Measurements from ENCODE around the gene SASH1. TPM values are rescaled to one million over a fixed set of nuclear protein-coding genes. Genes with fewer than 3 reads are reported as not detected.

SASH1 gene
- total and polyA plus RNA-seq, 5 donors from 2014 or later: 0.06 TPM; not detected in 4

DNA sequence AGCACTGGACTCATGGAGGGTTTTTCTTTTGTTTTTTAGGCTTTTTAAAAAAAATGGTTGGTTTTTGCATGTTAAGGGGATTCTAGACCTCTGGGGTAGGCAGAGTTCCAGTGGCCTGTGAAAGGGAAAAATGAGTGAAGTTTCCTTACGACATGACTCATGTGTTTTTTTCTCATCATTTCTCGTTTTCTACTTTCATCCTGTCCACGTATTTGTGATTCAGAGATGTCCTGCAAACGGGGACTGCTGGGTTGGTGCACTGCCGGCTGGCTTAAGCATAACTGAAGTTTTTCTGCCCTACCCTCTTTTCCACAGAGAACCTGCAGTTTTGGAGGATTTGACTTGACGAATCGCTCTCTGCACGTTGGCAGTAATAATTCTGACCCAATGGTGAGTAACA is 182.3 kb downstream of the SASH1 start:
- no peaks in the 10 kb centered on the region for H3K4me1 ChIP-seq (ENCODE audit: control insufficient read depth, insufficient read depth, low read length, poor library complexity, severe bottlenecking)
- H3K4me3 Mint-ChIP-seq: no peak overlapping the region

DNA sequence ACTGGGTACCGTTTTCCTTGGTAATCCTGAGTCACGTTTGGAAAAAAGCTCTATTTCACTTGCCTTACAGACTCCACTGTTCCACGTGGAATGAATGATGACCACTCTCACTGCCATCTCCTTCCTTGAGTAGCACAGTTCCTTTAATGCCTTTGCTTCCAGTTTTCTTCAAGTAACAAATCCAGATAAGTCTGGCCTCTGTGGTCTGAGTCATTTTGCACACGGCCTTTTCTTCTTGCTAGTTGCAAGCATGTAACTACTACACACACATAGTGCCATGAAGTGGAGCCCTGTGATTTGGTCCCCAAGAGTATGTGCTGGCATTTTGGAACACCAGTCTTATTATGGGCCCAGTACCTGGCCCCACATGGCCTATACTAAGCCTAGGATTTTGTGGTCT is 182.8 kb downstream of the SASH1 start:
- Mint-ChIP-seq H3K4me3 (no peak overlapping the region), H3K9me3 (peaks cover 0 to under 1% (median 0%) of the 10 kb centered on the region in 7 donors), H3K36me3 (no peaks in the 10 kb centered on the region), H3K27ac (no peak overlapping the region), H3K27me3 (peaks cover 15% of the 10 kb centered on the region), H3K4me1 (peaks cover 0 to 4% (median 0%) of the 10 kb centered on the region in 4 donors)
- no peaks in the 10 kb centered on the region for H3K27me3 ChIP-seq (ENCODE audit: control insufficient read depth, insufficient read depth, low read length)
- DNase-seq: no peak
- H3K36me3 ChIP-seq (ENCODE audit: control insufficient read depth, insufficient read depth, low read length): no peaks in the 10 kb centered on the region
- H3K27ac ChIP-seq (ENCODE audit: insufficient read depth, low read length, poor library complexity, severe bottlenecking): no peak overlapping the region
- no peaks in the 10 kb centered on the region for H3K4me1 ChIP-seq (ENCODE audit: control insufficient read depth, insufficient read depth, low read length, poor library complexity, severe bottlenecking)
- no peak for ATAC-seq (ENCODE audit: low read depth in 2 of 2)
- no peak overlapping the region for H3K4me3 ChIP-seq (ENCODE audit: low read depth, low read length)
- no peaks in the 10 kb centered on the region for H3K9me3 ChIP-seq (ENCODE audit: control insufficient read depth in 2 of 2, low read length in 2 of 2)

More for the DNA sequence above, 182.3 kb downstream of the SASH1 start:
- DNase-seq (no peak), ATAC-seq (ENCODE audit: low read depth in 2 of 2) (no peak)
- Histone ChIP-seq H3K9me3 (ENCODE audit: control insufficient read depth in 2 of 2, low read length in 2 of 2) (no peaks in the 10 kb centered on the region), H3K27me3 (ENCODE audit: control insufficient read depth, insufficient read depth, low read length) (no peaks in the 10 kb centered on the region), H3K4me3 (ENCODE audit: low read depth, low read length) (no peak overlapping the region), H3K27ac (ENCODE audit: insufficient read depth, low read length, poor library complexity, severe bottlenecking) (no peak overlapping the region), H3K36me3 (ENCODE audit: control insufficient read depth, insufficient read depth, low read length) (no peaks in the 10 kb centered on the region)
- Mint-ChIP-seq H3K27me3 (peaks cover 15% of the 10 kb centered on the region), H3K36me3 (no peaks in the 10 kb centered on the region), H3K9me3 (peaks cover 0 to 2% (median 0%) of the 10 kb centered on the region in 7 donors), H3K27ac (no peak overlapping the region), H3K4me1 (peaks cover 0 to 4% (median 0%) of the 10 kb centered on the region in 4 donors)

DNA sequence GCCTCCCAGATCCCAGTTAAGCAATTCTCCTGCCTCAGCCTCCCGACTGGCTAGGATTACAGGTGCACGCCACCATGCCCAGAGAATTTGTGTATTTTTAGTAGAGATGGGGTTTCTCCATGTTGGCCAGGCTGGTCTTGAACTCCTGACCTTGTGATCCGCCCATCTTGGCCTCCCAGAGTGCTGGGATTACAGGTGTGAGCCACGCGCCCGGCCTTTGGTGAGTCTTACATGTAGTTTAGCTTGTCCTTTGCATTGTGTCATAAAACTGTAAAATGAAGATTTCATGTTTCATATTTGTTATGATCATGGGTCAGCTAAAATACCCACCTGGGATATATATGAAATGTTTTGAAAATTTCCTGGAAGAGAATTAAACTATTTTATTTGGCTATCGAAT is 183.5 kb downstream of the SASH1 start:
- H3K27me3 Mint-ChIP-seq: peaks cover 15% of the 10 kb centered on the region

DNA sequence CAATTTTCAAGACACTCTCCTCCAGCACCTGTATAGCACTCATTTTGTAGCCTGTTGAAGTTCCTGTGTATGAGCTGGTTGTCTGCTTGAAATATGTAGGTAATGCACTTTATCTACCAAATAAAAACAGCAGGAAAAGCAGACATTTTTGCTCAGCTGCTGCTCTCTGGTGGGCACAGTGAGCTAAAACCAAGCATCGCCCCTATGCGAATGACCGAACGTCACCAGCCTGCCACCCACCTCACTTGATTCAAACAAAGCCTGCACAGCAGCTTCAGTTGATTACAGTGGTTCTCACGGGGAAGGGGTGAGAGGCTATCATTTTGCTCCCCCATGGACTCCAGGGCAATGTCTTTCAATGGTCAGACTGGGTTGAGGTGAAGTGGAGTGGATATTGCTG is 185.7 kb downstream of the SASH1 start:
- no peak overlapping the region for H3K27ac ChIP-seq (ENCODE audit: insufficient read depth, low read length, poor library complexity, severe bottlenecking)
- Mint-ChIP-seq H3K27me3 (peaks cover 14% of the 10 kb centered on the region), H3K9me3 (no peaks in the 10 kb centered on the region), H3K27ac (no peak overlapping the region), H3K4me1 (peaks cover 0 to 4% (median 0%) of the 10 kb centered on the region in 4 donors), H3K4me3 (no peak overlapping the region), H3K36me3 (no peaks in the 10 kb centered on the region)
- H3K4me1 ChIP-seq (ENCODE audit: control insufficient read depth, insufficient read depth, low read length, poor library complexity, severe bottlenecking): no peaks in the 10 kb centered on the region
- H3K36me3 ChIP-seq (ENCODE audit: control insufficient read depth, insufficient read depth, low read length): no peaks in the 10 kb centered on the region
- no peak overlapping the region for H3K4me3 ChIP-seq (ENCODE audit: low read depth, low read length)
- ATAC-seq (ENCODE audit: low read depth in 2 of 2): no peak
- H3K27me3 ChIP-seq (ENCODE audit: control insufficient read depth, insufficient read depth, low read length): no peaks in the 10 kb centered on the region
- H3K9me3 ChIP-seq (ENCODE audit: control insufficient read depth in 2 of 2, low read length in 2 of 2): no peaks in the 10 kb centered on the region
- no peak for DNase-seq

More for the DNA sequence above, 183.5 kb downstream of the SASH1 start:
- Histone ChIP-seq H3K27ac (ENCODE audit: insufficient read depth, low read length, poor library complexity, severe bottlenecking) (no peak overlapping the region), H3K4me3 (ENCODE audit: low read depth, low read length) (no peak overlapping the region), H3K9me3 (ENCODE audit: control insufficient read depth in 2 of 2, low read length in 2 of 2) (no peaks in the 10 kb centered on the region), H3K36me3 (ENCODE audit: control insufficient read depth, insufficient read depth, low read length) (no peaks in the 10 kb centered on the region), H3K4me1 (ENCODE audit: control insufficient read depth, insufficient read depth, low read length, poor library complexity, severe bottlenecking) (no peaks in the 10 kb centered on the region), H3K27me3 (ENCODE audit: control insufficient read depth, insufficient read depth, low read length) (no peaks in the 10 kb centered on the region)
- no peak for DNase-seq
- Mint-ChIP-seq H3K4me3 (no peak overlapping the region), H3K9me3 (no peaks in the 10 kb centered on the region), H3K36me3 (no peaks in the 10 kb centered on the region), H3K4me1 (peaks cover 0 to 4% (median 0%) of the 10 kb centered on the region in 4 donors), H3K27ac (no peak overlapping the region)
- ATAC-seq (ENCODE audit: low read depth in 2 of 2): no peak

DNA sequence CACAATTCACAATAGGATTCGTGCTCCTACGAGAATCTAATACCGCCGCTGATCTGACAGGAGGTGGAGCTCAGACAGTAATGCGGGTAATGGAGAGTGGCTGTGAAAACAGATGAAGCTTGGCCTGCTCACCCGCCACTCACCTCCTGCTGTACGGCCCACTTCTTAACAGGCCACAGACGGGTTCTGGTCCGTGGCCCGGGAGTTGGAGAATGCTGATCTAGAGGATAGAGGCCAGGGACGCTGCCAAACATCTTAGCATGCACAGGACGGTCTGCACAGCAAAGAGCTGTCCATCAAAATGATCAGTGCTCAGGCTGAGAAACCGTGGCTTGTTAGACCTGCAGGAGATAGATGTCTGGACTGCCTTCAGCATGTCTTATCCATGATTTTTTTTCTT is 186.4 kb downstream of the SASH1 start:
- Histone ChIP-seq H3K4me1 (ENCODE audit: control insufficient read depth, insufficient read depth, low read length, poor library complexity, severe bottlenecking) (no peaks in the 10 kb centered on the region), H3K27ac (ENCODE audit: insufficient read depth, low read length, poor library complexity, severe bottlenecking) (no peak overlapping the region), H3K27me3 (ENCODE audit: control insufficient read depth, insufficient read depth, low read length) (no peaks in the 10 kb centered on the region), H3K4me3 (ENCODE audit: low read depth, low read length) (no peak overlapping the region), H3K9me3 (ENCODE audit: control insufficient read depth in 2 of 2, low read length in 2 of 2) (no peaks in the 10 kb centered on the region), H3K36me3 (ENCODE audit: control insufficient read depth, insufficient read depth, low read length) (no peaks in the 10 kb centered on the region)
- DNase-seq (no peak), ATAC-seq (ENCODE audit: low read depth in 2 of 2) (no peak)
- Mint-ChIP-seq H3K36me3 (no peaks in the 10 kb centered on the region), H3K4me1 (no peaks in the 10 kb centered on the region), H3K27me3 (peaks cover 10% of the 10 kb centered on the region), H3K27ac (no peak overlapping the region), H3K4me3 (no peak overlapping the region), H3K9me3 (no peaks in the 10 kb centered on the region)

DNA sequence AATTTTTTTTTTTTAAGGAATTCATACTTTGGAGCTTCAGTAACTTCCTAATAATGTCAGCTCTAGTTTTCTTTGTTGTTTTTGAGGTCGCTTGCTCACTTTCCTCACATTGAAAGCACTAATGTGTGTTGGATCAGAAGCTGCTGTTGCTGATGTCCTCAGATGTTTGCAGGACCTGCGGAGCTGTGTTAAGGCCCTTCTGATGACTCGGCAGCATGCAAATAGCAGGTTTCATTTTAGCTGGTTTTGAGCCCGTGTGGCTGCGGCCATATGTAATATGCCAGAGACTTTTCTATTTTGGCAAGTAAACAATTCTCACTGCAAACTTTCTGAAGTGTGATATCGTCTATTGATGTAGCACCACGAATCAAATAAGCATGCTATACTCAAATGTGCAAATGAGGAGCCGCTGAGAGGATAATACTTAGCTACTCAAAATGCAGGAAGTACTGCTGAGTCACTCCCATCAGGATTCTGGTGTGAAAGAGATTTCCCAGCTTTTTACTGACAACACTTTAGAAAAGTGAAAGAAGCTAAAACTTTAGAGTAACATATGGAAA is 187.8 kb downstream of the SASH1 start:
- H3K36me3 ChIP-seq (ENCODE audit: control insufficient read depth, insufficient read depth, low read length): no peaks in the 10 kb centered on the region
- H3K4me1 ChIP-seq (ENCODE audit: control insufficient read depth, insufficient read depth, low read length, poor library complexity, severe bottlenecking): no peaks in the 10 kb centered on the region
- H3K27ac ChIP-seq (ENCODE audit: insufficient read depth, low read length, poor library complexity, severe bottlenecking): no peak overlapping the region
- no peaks in the 10 kb centered on the region for H3K9me3 ChIP-seq (ENCODE audit: control insufficient read depth in 2 of 2, low read length in 2 of 2)
- no peaks in the 10 kb centered on the region for H3K9me3 Mint-ChIP-seq
- no peaks in the 10 kb centered on the region for H3K4me1 Mint-ChIP-seq
- H3K36me3 Mint-ChIP-seq: no peaks in the 10 kb centered on the region
- DNase-seq (no peak), ATAC-seq (ENCODE audit: low read depth in 2 of 2) (no peak)
- H3K27me3 Mint-ChIP-seq: peaks cover 5% of the 10 kb centered on the region
- no peak overlapping the region for H3K4me3 ChIP-seq (ENCODE audit: low read depth, low read length)
- no peak overlapping the region for H3K27ac Mint-ChIP-seq
- no peak overlapping the region for H3K4me3 Mint-ChIP-seq
- H3K27me3 ChIP-seq (ENCODE audit: control insufficient read depth, insufficient read depth, low read length): no peaks in the 10 kb centered on the region

DNA sequence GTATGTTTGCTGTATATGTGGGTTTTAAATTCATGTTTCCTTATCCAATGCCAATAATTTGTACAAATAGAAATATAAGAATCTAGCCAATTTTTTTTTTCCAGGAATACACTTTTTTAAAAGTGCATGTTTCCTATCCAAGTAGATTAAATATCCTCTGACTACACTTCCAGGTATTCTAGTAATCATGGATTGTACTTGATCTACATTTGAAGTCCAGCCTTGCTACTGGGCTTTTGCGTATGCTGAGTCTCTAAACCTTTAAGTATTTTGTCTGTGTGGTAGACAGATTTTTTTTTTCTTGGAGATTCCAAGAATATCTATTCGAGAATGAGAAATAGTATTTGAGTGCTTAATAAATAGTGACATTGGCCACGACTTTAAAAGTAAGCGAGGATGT is 188.3 kb downstream of the SASH1 start:
- Histone ChIP-seq H3K9me3 (ENCODE audit: control insufficient read depth in 2 of 2, low read length in 2 of 2) (no peaks in the 10 kb centered on the region), H3K36me3 (ENCODE audit: control insufficient read depth, insufficient read depth, low read length) (no peaks in the 10 kb centered on the region), H3K4me1 (ENCODE audit: control insufficient read depth, insufficient read depth, low read length, poor library complexity, severe bottlenecking) (no peaks in the 10 kb centered on the region), H3K27ac (ENCODE audit: insufficient read depth, low read length, poor library complexity, severe bottlenecking) (no peak overlapping the region), H3K27me3 (ENCODE audit: control insufficient read depth, insufficient read depth, low read length) (no peaks in the 10 kb centered on the region), H3K4me3 (ENCODE audit: low read depth, low read length) (no peak overlapping the region)
- DNase-seq: no peak
- no peak for ATAC-seq (ENCODE audit: low read depth in 2 of 2)
- Mint-ChIP-seq H3K9me3 (no peaks in the 10 kb centered on the region), H3K4me1 (no peaks in the 10 kb centered on the region), H3K4me3 (no peak overlapping the region), H3K27me3 (peaks cover under 1% of the 10 kb centered on the region), H3K27ac (no peak overlapping the region), H3K36me3 (no peaks in the 10 kb centered on the region)

DNA sequence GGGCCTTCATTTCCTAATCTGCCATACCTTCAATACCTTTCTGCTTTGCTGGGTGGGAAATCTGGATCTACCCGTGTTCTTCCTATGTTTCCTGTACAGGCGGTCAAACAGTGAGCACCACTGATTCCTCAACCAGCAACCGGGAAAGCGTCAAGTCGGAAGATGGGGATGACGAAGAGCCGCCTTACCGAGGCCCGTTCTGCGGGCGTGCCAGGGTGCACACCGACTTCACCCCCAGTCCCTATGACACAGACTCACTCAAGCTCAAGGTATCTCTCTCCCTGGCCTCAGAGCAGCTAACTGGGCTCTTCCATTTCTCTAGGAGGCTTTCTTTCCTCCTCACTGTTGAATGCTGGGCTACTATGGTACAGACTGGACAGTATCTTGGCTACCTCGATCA is 190.1 kb downstream of the SASH1 start:
- H3K27ac ChIP-seq (ENCODE audit: insufficient read depth, low read length, poor library complexity, severe bottlenecking): no peak overlapping the region
- no peaks in the 10 kb centered on the region for H3K27me3 ChIP-seq (ENCODE audit: control insufficient read depth, insufficient read depth, low read length)
- H3K4me1 ChIP-seq (ENCODE audit: control insufficient read depth, insufficient read depth, low read length, poor library complexity, severe bottlenecking): no peaks in the 10 kb centered on the region
- H3K4me1 Mint-ChIP-seq: no peaks in the 10 kb centered on the region
- no peak overlapping the region for H3K4me3 Mint-ChIP-seq
- H3K4me3 ChIP-seq (ENCODE audit: low read depth, low read length): no peak overlapping the region
- H3K27me3 Mint-ChIP-seq: no peaks in the 10 kb centered on the region
- peak overlapping the region in 1 of 3 donors; percentile 85 for H3K27ac Mint-ChIP-seq
- no peaks in the 10 kb centered on the region for H3K36me3 ChIP-seq (ENCODE audit: control insufficient read depth, insufficient read depth, low read length)
- ATAC-seq (ENCODE audit: low read depth in 2 of 2) (no peak), DNase-seq (no peak)
- no peaks in the 10 kb centered on the region for H3K9me3 Mint-ChIP-seq
- no peaks in the 10 kb centered on the region for H3K36me3 Mint-ChIP-seq
- H3K9me3 ChIP-seq (ENCODE audit: control insufficient read depth in 2 of 2, low read length in 2 of 2): no peaks in the 10 kb centered on the region
